ENCODE results near the gene THAP4.
"Not testable (repeated sequence)": the region's sequence is repeated elsewhere in the genome, so short reads cannot be mapped to it uniquely, and the experiment has no call there.

GRCh38 chr2:241566021-241566420 is 70.9 kb downstream of the THAP4 start:
- TF ChIP-seq CTCF, EP300 (IDR thresholded peaks at IDR 0.05): not testable (repeated sequence)
